GM12801 (cell line): ENCODE data around the gene DLGAP1.

Experiments used
- CTCF ChIP-seq: IDR thresholded peaks from one replicate; pipeline ENCODE4 v1.5.1; 2011; ENCODE audit warnings: control low read depth; ENCODE audit not compliant: insufficient read length; ENCODE audit errors: extremely low read depth

DLGAP1 gene

DNA sequence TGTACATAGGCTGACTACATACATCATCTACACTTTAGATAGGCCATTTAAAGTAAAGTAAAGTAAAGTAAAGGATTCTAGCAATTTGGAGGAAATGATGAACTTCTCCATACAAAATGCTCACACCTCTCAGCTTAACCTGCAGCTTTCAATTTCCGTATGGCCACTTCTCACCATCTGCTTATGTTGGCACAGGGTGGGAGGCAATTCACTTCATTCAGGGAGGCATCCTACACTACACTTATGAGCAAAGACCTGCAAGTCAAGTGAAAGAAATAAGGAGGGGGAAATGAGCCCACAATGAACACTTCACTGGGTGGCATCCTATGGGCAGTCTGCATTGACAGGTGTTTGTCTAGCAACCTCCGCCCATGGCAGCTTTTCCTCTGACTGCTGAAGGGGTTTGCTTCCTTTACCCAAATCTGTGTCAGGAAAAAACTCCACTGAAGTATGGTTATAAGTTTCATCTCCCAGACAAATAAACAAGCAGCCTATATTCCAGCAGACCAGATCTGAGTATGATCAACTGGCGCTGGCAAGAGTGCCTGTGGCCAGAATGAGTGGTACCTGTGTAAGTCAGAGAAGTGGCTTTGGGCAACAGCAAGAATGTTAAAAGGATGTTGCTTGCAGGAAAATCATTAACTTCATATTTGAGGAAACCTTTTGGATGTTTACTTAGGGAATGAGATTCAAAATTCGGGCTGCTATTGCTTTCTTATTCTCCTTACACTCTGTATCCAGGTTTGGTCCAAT is 556.1 kb downstream of the DLGAP1 start:
- no peak for TF ChIP-seq CTCF

GRCh38 chr18:3892152-3892551 is 563.0 kb downstream of the DLGAP1 start:
- no peak for TF ChIP-seq CTCF

DNA sequence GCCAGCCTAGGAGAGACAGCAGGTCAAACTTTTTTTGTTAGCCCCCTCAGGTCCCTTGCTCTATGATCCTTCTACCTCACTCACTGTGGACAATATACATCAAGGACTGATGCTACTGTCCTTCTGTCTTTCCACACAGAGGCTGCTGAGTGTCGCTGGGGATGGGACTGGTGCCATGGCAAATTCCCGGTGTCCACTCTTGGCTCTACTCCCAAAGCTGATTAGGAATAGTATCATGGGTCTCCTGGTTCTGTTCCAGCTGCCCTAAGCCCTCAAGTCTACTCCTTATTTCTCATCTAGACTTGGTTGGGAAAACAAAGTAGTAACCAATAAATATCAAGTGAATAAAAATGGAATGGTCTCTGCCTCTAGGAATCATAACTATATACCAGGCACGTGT is 563.9 kb downstream of the DLGAP1 start:
- no peak for TF ChIP-seq CTCF

DNA sequence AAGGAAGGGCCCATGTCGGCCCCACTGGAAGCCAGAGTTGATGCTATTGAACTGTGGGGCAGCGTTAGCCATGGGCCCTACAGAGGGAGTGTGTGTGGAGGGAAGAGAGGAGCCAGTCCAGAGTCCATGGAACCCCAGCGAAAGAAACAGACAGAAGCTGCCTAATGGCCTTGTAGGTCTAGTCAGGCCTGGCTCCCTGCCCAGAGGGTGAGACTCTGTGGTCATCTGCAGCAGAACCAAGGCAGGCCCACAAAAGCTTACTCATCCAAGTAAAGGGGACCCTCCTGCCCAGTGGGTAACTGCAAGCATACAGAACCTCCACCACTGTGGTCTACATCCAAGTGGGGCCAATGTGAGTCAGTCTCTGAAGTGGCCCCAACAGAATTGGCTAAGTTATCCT is 565.3 kb downstream of the DLGAP1 start:
- no peak for TF ChIP-seq CTCF

DNA sequence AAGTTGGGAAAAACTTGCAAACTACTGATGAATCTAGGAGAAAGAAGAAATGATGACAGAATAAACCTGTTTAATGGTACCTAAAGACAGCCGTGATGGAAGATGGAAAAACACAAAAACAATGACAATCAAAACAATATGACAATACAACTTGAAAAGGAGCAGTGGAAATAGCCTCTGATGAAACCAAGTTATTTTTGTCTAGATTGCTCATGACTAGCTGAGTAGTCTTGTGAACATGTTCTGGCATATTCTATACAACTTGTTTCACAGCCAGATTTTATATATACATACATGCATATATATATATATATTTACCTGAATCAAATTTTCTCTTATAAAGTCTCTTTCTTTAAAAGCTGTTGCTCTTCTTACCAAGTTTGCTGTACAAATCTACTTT is 566.0 kb downstream of the DLGAP1 start:
- no peak for TF ChIP-seq CTCF

GRCh38 chr18:3886575-3887322 is 568.4 kb downstream of the DLGAP1 start:
- no peak for TF ChIP-seq CTCF

- no peak for TF ChIP-seq CTCF
Observed at GRCh38 chr18:3885209-3885792, 569.8 kb downstream of the DLGAP1 start.
